HUES64 (cell line): ENCODE data around the gene OR14I1. TPM values are rescaled to one million over a fixed set of nuclear protein-coding genes. Genes with fewer than 3 reads are reported as not detected.

ENCODE experiments used
- H3K27ac ChIP-seq: 2 replicates; pipeline ENCODE4 v1.7.0; 2013; ENCODE audit warnings: low read depth, low read length, inconsistent platforms
- H3K27me3 ChIP-seq: 2 replicates; pipeline ENCODE4 v1.6.1; 2013; ENCODE audit warnings: mild to moderate bottlenecking, low read length; ENCODE audit not compliant: insufficient read depth
- H3K36me3 ChIP-seq: 2 replicates; pipeline ENCODE4 v1.6.1; 2013; ENCODE audit warnings: mild to moderate bottlenecking, low read length; ENCODE audit not compliant: insufficient read depth
- H3K4me1 ChIP-seq: 2 replicates; pipeline ENCODE4 v1.6.1; 2013; ENCODE audit warnings: mild to moderate bottlenecking, low read length, moderate library complexity; ENCODE audit not compliant: insufficient read depth
- H3K4me3 ChIP-seq: 2 replicates; pipeline ENCODE4 v1.5.1; 2013; ENCODE audit warnings: mild to moderate bottlenecking, low read length, moderate library complexity
- H3K9ac ChIP-seq: 2 replicates; pipeline ENCODE4 v1.6.1; 2013; ENCODE audit warnings: mild to moderate bottlenecking, low read depth, low read length
- H3K9me3 ChIP-seq: 2 replicates; pipeline ENCODE4 v1.6.1; 2013; ENCODE audit warnings: low read depth, low read length; ENCODE audit not compliant: insufficient read depth
- whole genome bisulfite sequencing: fragments of 150-250, 120-280 bp; methylation state at CpG from one replicate; pipeline ENCODE4 v1.1.7; 2013; ENCODE audit warnings: missing lambda C conversion rate; 5-methylcytosine and 5-hydroxymethylcytosine counted together
- polyA plus RNA-seq, 2 experiments: library from polyadenylated mRNA; stranded (reverse); fragments of 50-300 nt; gene quantifications; one replicate each; pipeline ENCODE4 v1.2.3, GENCODE V29; 2013

Gene OR14I1
- polyA plus RNA-seq (2013, experiment 1 of 2): not detected
- not detected for polyA plus RNA-seq (2013, experiment 2 of 2)

DNA sequence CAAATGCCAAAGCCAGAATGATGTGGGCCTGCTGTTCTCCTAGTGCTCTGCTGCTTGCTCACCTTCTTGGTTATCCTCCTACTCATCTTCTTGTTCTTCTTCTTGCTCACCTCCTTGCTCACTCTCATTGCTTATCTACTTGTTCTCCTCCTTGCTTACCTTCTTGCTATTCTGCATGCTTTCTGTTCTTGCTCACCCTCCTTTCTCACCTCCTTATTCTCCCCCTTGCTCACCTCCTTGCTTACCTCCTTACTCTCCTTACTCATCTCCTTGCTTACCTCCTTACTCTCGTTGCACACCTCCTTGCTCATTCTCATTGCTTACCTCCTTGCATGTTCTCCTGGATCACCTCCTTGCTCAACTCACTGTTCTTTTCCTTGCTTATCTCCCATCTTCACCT is at the start of gene OR14I1:
Gene OR14I1, minus strand, starts transcription at position 53 of the 400 bp plus-strand sequence.
- no peak within 1 kb of the TSS; the same call in 1 of the 2 replicates for H3K4me3 ChIP-seq
- no peaks in the 10 kb centered on the region for H3K27me3 ChIP-seq
- peaks cover 92% of the 10 kb centered on the region for H3K9me3 ChIP-seq
- 63% methylated on average over 1 of the region's 1 CpG for WGBS
- H3K9ac ChIP-seq: no peak within 1 kb of the TSS
- H3K27ac ChIP-seq: no peak within 1 kb of the TSS
- no peaks in the 10 kb centered on the region for H3K36me3 ChIP-seq
- H3K4me1 ChIP-seq: no peaks in the 10 kb centered on the region

DNA sequence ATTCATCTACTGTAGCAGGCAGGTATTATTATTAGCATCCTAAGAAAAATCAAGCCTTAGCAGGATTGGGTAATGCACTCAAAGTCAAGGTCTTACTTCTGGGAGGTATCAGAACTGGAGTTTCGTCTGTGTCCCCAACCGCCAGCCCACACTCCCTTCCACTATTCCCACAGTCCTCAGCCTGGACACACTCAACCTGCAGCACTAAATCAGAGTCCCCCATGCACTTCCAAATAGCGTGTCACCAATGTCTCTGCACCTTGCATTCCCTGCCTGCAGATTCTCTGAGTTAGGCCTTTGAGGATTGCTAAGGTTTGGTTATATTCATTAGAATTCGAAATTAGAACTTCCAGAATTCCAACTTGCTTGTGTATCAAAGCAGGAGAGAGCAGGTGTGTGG is 49.1 kb upstream of the OR14I1 start:
- 68% methylated on average over 4 of the region's 4 CpGs for WGBS
- no peak overlapping the region for H3K4me3 ChIP-seq
- H3K9me3 ChIP-seq: peaks cover 85% of the 10 kb centered on the region
- no peak overlapping the region for H3K9ac ChIP-seq
- H3K4me1 ChIP-seq: no peaks in the 10 kb centered on the region
- no peaks in the 10 kb centered on the region for H3K27me3 ChIP-seq
- H3K27ac ChIP-seq: no peak overlapping the region
- no peaks in the 10 kb centered on the region for H3K36me3 ChIP-seq

DNA sequence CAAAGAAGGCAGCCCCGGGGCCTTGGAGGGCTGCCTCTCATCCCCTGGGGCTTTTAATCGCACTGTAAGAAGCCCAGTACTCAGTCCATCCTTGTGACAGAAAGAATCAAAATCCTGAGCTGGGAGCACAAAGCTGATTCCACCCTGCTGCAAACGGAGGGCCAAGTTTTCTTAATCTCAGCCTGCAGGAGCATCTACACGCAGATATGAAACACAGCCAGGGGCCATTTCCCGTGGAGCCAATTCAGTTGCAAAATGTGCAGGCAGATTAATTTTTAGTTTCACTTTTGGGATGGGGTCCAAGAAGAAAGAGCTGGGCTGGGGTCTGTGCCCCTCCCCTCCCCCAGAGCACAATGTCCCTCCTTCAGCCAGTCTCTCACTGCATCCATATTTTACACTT is 48.6 kb upstream of the OR14I1 start:
- H3K27me3 ChIP-seq: no peaks in the 10 kb centered on the region
- 74% methylated on average over 5 of the region's 5 CpGs for WGBS
- no peaks in the 10 kb centered on the region for H3K4me1 ChIP-seq
- no peak overlapping the region for H3K4me3 ChIP-seq
- H3K9ac ChIP-seq: no peak overlapping the region
- H3K27ac ChIP-seq: no peak overlapping the region
- H3K9me3 ChIP-seq: peaks cover 82% of the 10 kb centered on the region
- H3K36me3 ChIP-seq: no peaks in the 10 kb centered on the region

DNA sequence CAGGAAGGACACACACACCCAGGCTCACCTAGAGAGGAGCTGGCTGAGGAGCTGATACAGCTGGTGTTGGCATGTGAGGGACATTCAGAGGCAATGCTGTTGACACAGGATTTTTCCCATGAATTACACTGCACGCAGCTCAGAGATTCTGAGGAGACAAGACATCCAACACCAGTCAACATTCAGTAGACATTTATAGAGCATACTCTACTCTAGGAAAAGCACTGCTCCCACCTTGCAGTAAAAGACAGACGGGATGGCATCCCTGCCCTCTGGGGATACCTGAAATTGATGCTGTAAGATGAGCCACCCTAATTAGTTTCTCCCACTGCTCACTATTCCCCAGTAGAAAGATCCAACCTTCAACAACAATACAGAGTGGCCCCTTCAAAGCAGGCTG is 47.9 kb upstream of the OR14I1 start:
- Histone ChIP-seq H3K36me3 (no peaks in the 10 kb centered on the region), H3K27me3 (no peaks in the 10 kb centered on the region), H3K9me3 (peaks cover 82% of the 10 kb centered on the region), H3K27ac (no peak overlapping the region), H3K9ac (no peak overlapping the region), H3K4me3 (no peak overlapping the region), H3K4me1 (no peaks in the 10 kb centered on the region)
- WGBS: 78% methylated on average over 2 of the region's 2 CpGs

DNA sequence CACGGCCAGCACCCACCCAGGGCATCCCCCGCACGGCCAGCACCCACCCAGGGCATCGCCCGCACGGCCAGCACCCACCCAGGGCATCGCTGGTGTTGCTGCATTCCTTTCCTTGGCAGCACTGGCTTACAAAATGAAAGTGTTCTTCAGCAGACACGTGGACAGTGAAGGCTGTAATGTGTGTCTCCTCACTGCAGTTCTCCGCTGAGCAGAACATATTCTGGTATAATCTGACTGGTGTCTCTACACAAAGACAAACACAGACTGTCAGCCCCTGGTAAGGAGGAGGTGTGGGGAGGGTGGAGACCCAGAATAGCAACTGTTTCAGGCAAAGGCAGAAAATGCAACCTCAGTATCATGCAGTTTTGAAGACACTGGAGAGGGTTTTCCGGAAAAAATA is 45.6 kb upstream of the OR14I1 start:
- no peak overlapping the region for H3K4me3 ChIP-seq
- H3K9ac ChIP-seq: no peak overlapping the region
- peaks cover 79% of the 10 kb centered on the region for H3K9me3 ChIP-seq
- H3K27ac ChIP-seq: no peak overlapping the region
- no peaks in the 10 kb centered on the region for H3K36me3 ChIP-seq
- no peaks in the 10 kb centered on the region for H3K4me1 ChIP-seq
- 88% methylated on average over 9 of the region's 10 CpGs for WGBS
- H3K27me3 ChIP-seq: no peaks in the 10 kb centered on the region

DNA sequence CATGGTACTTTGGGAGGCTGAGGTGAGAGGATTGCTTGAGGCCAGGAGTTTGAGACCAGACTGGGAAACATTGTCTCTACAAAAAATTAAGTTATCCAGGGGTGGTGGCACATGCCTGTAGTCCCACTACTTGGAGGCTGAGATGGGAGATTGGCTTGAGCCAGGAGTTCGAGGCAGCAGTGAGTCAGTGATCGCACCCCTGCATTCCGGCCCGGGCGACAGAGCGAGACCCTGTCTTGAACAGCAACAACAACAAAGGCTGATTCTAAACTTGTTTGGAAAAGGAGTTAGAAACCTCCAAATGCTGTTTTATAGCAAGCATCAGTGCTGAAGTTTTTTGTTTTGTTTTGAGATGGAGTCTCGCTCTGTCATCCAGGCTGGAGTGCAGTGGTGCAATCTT is 38.3 kb upstream of the OR14I1 start:
- no peaks in the 10 kb centered on the region for H3K27me3 ChIP-seq
- no peak overlapping the region for H3K9ac ChIP-seq
- H3K27ac ChIP-seq: no peak overlapping the region
- H3K9me3 ChIP-seq: peaks cover 87% of the 10 kb centered on the region
- H3K4me1 ChIP-seq: no peaks in the 10 kb centered on the region
- WGBS: 82% methylated on average over 7 of the region's 7 CpGs
- H3K36me3 ChIP-seq: no peaks in the 10 kb centered on the region
- no peak overlapping the region for H3K4me3 ChIP-seq

DNA sequence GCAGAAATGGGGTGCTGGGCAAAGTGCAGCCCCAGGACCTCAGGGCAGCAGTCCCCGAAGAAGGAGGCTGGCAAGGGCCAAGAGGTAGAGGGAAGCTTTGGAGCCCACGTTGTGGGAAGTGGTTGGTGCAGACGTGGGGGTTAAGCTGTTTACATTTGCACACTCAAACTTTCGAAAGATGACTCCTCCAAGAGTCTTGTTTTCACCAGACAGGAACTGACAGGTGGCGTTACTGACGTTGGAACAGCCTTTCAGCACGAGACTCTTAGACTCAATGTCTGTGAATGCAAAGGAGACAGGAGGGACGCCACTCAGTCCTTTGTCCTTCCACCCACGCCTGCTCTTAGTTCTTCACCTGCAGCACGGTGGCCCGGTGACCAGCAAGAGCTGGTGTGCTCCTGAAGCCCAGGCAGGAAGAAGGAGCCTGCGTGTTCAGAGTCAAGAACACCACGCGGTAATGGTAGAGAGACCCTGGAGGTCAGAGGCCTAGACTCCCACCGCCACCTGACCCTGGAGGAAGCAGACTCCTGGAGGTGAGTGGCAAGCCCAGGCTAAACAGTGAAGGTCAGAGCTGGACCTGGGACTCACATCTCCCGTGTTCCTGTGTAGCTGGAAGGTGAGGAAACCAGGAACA is 37.1 kb upstream of the OR14I1 start:
- Histone ChIP-seq H3K27ac (no peak overlapping the region), H3K36me3 (no peaks in the 10 kb centered on the region), H3K9ac (no peak overlapping the region), H3K27me3 (no peaks in the 10 kb centered on the region), H3K4me3 (no peak overlapping the region), H3K4me1 (no peaks in the 10 kb centered on the region), H3K9me3 (peaks cover 85% of the 10 kb centered on the region)
- 75% methylated on average over 16 of the region's 16 CpGs for WGBS

DNA sequence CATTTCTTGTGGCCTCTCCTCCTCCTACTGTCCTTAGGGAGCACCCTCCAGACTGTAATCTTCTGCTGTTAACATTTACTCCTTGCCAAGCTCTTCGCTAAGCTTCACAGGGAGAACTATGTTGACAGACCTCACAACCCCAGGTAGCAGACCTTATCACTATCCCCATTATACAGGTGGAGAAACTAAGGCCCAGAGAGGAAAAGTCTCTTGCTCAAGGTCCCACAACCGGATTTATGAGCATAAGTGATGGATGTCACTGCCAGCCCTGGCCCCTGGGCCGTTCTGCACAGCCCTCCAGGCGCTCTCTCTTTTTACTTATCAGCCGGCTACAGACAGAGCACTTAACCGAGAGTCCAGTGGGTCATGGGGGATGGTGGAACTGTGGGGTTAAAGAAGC is 34.9 kb upstream of the OR14I1 start:
- Histone ChIP-seq H3K36me3 (no peaks in the 10 kb centered on the region), H3K27ac (no peak overlapping the region), H3K9me3 (peaks cover 90% of the 10 kb centered on the region), H3K4me3 (no peak overlapping the region), H3K9ac (no peak overlapping the region), H3K27me3 (no peaks in the 10 kb centered on the region), H3K4me1 (no peaks in the 10 kb centered on the region)
- WGBS: 63% methylated on average over 6 of the region's 6 CpGs

DNA sequence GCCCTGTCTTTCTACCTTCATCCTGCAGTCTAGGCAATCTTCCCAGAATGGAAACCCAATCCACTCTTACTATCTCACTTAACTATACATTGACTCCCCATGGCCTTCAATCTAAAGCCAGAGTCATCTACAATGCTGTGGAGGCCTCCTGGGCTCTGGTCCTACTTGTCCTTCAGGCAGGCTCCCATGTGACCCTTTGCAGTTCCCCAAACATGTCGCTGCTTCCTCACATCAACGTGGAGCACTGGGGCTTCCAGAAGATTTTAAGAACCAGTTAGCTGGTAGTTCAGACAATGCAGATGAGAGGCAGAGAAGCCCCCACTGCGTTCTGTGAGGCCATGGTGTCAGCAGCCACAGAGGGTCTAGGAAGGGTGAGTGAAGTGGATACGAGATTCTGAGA is 34.4 kb upstream of the OR14I1 start:
- Histone ChIP-seq H3K4me3 (no peak overlapping the region), H3K36me3 (no peaks in the 10 kb centered on the region), H3K9me3 (peaks cover 95% of the 10 kb centered on the region), H3K9ac (no peak overlapping the region), H3K27ac (no peak overlapping the region), H3K4me1 (no peaks in the 10 kb centered on the region), H3K27me3 (no peaks in the 10 kb centered on the region)
- WGBS: 52% methylated on average over 4 of the region's 4 CpGs

DNA sequence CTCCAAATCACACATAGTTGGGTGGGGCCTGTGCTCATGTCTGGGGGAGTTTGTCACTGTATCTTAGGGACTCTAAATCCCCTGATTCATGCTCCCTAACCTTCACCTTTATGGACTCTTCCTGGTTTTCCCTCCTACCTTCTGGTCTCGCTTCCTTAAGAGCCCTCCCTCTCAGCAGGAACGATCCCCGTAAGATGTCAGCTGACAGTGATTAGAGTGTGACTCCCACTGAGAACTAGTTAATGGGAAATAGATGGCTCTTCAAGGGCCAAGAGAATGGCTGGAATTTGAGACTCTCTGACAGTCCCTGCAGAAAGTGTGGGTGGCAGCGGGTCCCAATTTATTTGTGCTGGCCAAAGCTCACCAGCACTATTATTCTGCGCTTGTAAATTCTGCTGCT is 31.0 kb upstream of the OR14I1 start:
- WGBS: 82% methylated on average over 5 of the region's 5 CpGs
- Histone ChIP-seq H3K9ac (no peak overlapping the region), H3K4me3 (no peak overlapping the region), H3K9me3 (peaks cover 97% of the 10 kb centered on the region), H3K4me1 (no peaks in the 10 kb centered on the region), H3K27ac (no peak overlapping the region), H3K27me3 (no peaks in the 10 kb centered on the region), H3K36me3 (no peaks in the 10 kb centered on the region)

DNA sequence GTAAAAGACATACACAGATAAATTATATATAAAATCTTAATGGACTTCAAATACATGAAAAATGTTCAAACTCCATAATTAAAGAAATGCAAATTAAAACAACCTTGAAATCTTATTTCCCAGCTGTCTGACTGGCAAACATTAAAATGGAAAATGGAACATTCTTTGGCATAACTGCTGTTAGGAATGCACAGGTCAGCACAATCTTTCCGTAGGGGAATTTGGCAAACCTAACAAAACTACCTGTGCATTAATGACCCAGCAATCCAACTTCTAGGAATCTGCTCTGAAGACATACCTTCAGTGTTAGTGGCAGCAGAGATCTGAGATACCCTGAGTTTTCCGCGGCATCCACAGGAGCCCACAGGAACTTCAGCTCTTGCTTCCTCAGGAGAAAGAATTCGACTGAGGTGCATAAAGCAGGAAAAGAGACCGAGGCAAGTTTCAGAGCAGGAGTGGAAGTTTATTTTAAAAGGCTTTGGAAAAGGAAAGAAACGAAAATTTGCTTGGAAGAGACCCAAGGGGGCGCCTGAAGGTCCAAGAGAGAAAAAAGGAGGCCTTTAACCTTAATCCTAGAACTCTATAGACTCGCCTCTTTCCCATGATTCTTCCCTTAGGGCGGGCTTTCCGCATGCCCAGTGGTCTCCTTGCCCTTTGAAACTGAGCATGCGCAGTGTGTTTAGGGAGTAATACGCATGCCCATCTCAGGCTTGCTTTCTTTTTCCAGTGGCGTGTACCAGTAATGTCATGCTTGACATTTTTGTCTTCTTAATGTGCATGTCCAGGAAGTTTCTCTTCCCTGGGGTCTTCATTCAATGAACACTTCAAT is 28.2 kb upstream of the OR14I1 start:
- no peak overlapping the region for H3K9ac ChIP-seq

More for the DNA sequence above, 28.2 kb upstream of the OR14I1 start:
- Histone ChIP-seq H3K9me3 (peaks cover 88% of the 10 kb centered on the region), H3K36me3 (no peaks in the 10 kb centered on the region), H3K27ac (no peak overlapping the region), H3K4me3 (no peak overlapping the region), H3K27me3 (no peaks in the 10 kb centered on the region), H3K4me1 (no peaks in the 10 kb centered on the region)
- WGBS: 65% methylated on average over 13 of the region's 13 CpGs
